ENCODE data around the gene ORMDL1.

The ORMDL1 gene

GRCh38 chr2:189799030-189799331 lies 14.8 kb upstream of the ORMDL1 start:
- ChIA-PET POLR2A (ENCODE audit: low non-redundant PET) (no interaction called here), CTCF (interaction anchor here (0.7 kb wide), 1 partner anchor 577 kb away, joined by 3 read pairs; no protein-coding TSS in a partner anchor)
- no peak for DNase-seq (ENCODE audit: low spot score)
- TF ChIP-seq CTCF (conservative IDR thresholded peaks at IDR 0.05; ENCODE audit: low read depth): no peak; the same call in none of the 2 replicates
- H3K27ac ChIP-seq: no peak overlapping the region

- TF ChIP-seq CTCF (conservative IDR thresholded peaks at IDR 0.05; ENCODE audit: low read depth): peak; percentile 48
- ChIA-PET POLR2A (ENCODE audit: low non-redundant PET) (no interaction called here), CTCF (interaction anchor here (0.7 kb wide), 1 partner anchor 578 kb away, joined by 3 read pairs; no protein-coding TSS in a partner anchor)
- DNase-seq (ENCODE audit: low spot score): peak; percentile 39
- H3K27ac ChIP-seq: no peak overlapping the region
Observed at GRCh38 chr2:189798312-189799029, 14.3 kb upstream of the ORMDL1 start.

DNA sequence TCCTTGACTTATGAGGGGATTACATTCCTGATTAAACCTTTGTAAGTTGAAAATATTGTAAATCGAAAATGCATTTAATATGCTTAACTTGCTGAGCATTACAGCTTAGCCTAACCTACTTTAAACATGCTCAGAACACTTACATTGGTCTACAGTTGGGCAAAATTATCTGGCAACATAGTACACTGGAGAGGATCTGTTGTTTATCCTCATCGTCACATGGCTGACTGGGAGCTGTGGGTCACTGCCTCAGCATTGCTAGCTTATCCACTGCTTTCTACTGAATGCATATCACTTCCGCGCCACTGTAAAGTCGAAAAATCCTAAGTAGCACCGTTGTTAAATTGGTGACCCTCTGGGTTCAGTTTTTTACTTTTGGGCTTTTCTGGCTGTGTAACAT lies 13.8 kb upstream of the ORMDL1 start:
- TF ChIP-seq CTCF (conservative IDR thresholded peaks at IDR 0.05; ENCODE audit: low read depth): no peak
- H3K27ac ChIP-seq: no peak overlapping the region
- CTCF ChIA-PET: no interaction called here
- DNase-seq (ENCODE audit: low spot score): no peak
- POLR2A ChIA-PET (ENCODE audit: low non-redundant PET): no interaction called here

DNA sequence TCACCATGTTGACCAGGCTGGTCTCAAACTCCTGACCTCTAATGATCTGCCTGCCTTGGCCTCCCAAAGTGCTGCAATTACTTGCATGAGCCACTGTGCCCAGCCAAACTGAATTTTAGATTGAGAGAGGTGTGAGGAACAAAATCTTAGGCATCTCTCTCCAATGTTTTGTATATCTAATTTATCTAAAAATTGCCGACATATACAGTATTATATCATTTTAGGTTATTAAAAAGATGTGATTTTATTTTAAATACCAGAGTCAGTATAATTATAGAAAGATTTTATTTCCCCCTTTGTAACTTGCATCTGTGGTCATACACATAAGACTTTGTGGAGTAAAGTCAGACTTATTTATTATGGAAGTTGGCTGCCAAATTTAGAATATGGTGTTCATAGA lies 10.2 kb upstream of the ORMDL1 start:
- POLR2A ChIA-PET (ENCODE audit: low non-redundant PET): no interaction called here
- H3K27ac ChIP-seq: no peak overlapping the region
- CTCF ChIA-PET: no interaction called here
- no peak for DNase-seq (ENCODE audit: low spot score)
- no peak for TF ChIP-seq CTCF (conservative IDR thresholded peaks at IDR 0.05; ENCODE audit: low read depth)

- ChIA-PET POLR2A (ENCODE audit: low non-redundant PET) (interaction anchor here (0.7 kb wide), 1 partner anchor 211 kb away, joined by 3 read pairs; the partner anchor contains the start of gene SLC40A1), CTCF (no interaction called here)
Observed at GRCh38 chr2:189791338-189792042, 7.4 kb upstream of the ORMDL1 start.

More at GRCh38 chr2:189791338-189792042, 7.4 kb upstream of the ORMDL1 start:
- TF ChIP-seq CTCF (conservative IDR thresholded peaks at IDR 0.05; ENCODE audit: low read depth): no peak
- no peak for DNase-seq (ENCODE audit: low spot score)
- H3K27ac ChIP-seq: no peak overlapping the region

All from RWPE1 (cell line).